ENCODE results near the gene NRXN3.

- no peak for TF ChIP-seq CTCF (conservative IDR thresholded peaks at IDR 0.05)
- TF ChIP-seq EZH2 (IDR thresholded peaks at IDR 0.05; ENCODE audit: low read depth) = no peak
Measured at GRCh38 chr14:78238141-78238540, 68.0 kb downstream of the NRXN3 start.

All from PC-9 (cell line).